WERI-Rb-1 (cell line): ENCODE measurements around the gene BRD7.

Source experiments
- DNase-seq: peaks from one replicate; pipeline ENCODE4 v3.0.0-alpha.2; 2020
- H3K27ac ChIP-seq: fragments of 250-450 bp; sonication (Bioruptor Pico); 2 replicates; pipeline ENCODE4 v1.5.1; 2020; ENCODE audit warnings: mild to moderate bottlenecking, moderate library complexity
- H3K27me3 ChIP-seq: fragments of 250-450 bp; sonication (Bioruptor Pico); 2 replicates; pipeline ENCODE4 v1.5.1; 2021; ENCODE audit warnings: mild to moderate bottlenecking, low read depth, moderate library complexity; ENCODE audit not compliant: insufficient read depth, severe bottlenecking
- H3K36me3 ChIP-seq: fragments of 250-450 bp; sonication (Bioruptor Pico); 2 replicates; pipeline ENCODE4 v1.5.1; 2020; ENCODE audit warnings: mild to moderate bottlenecking, moderate library complexity
- H3K4me3 ChIP-seq: 2 replicates; pipeline ENCODE4 v1.5.1; 2011; ENCODE audit warnings: low read depth, mild to moderate bottlenecking, control low read depth, low read length
- H3K9me3 ChIP-seq: fragments of 250-450 bp; sonication (Bioruptor Pico); 2 replicates; pipeline ENCODE4 v1.5.1; 2021; ENCODE audit warnings: mild to moderate bottlenecking, moderate library complexity; ENCODE audit not compliant: severe bottlenecking
- TF ChIP-seq, protein P1 (sequence below): IDR thresholded peaks from 2 replicates; pipeline ENCODE4 v1.5.1; 2011; ENCODE audit warnings: low read depth, mild to moderate bottlenecking, control low read depth, inconsistent platforms, low read length

Gene BRD7

DNA sequence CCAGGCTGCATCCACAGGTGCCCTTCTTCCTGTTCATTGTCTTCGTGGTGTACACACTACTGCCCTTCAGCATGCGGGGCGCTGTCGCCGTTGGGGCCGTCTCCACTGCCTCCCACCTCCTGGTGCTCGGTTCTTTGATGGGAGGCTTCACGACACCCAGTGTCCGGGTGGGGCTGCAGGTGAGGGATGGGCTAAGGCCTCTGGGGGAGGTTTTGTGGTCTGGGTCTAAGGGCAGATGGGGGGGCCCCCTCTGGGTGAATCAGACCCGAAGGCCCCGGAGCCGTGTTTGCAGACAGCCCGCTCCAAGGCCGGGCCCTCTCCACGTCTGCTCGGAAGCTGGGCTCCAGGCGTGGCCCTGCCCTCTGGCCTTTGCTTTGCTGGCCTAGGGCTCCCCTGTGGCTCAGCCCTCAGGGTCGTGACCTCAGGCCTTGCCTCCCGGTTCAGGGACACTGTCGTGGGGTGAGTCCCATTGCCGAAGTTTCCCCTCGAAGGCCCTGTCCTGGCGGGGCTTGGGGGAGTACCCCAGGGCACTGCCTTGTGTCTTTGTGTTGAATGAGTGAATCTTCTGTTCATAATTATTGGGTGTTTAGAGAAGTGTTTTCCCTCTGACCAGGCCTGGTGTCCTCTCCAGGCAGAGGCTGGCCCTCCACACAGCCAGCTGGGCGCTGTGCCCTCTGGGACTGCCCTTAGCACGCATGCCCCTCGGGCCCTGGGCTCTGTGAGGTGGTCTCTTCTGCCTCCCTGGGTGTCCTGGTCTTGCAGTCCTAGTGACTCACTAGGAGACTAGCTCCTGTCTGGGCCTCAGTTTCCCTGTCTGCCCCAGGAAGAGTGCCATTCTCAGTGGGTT is 76.8 kb downstream of the BRD7 start:
- Histone ChIP-seq H3K9me3 (no peaks in the 10 kb centered on the region), H3K4me3 (no peak overlapping the region), H3K27ac (no peak overlapping the region), H3K36me3 (peaks cover 4% of the 10 kb centered on the region), H3K27me3 (no peaks in the 10 kb centered on the region)
- TF ChIP-seq, protein P1, sequence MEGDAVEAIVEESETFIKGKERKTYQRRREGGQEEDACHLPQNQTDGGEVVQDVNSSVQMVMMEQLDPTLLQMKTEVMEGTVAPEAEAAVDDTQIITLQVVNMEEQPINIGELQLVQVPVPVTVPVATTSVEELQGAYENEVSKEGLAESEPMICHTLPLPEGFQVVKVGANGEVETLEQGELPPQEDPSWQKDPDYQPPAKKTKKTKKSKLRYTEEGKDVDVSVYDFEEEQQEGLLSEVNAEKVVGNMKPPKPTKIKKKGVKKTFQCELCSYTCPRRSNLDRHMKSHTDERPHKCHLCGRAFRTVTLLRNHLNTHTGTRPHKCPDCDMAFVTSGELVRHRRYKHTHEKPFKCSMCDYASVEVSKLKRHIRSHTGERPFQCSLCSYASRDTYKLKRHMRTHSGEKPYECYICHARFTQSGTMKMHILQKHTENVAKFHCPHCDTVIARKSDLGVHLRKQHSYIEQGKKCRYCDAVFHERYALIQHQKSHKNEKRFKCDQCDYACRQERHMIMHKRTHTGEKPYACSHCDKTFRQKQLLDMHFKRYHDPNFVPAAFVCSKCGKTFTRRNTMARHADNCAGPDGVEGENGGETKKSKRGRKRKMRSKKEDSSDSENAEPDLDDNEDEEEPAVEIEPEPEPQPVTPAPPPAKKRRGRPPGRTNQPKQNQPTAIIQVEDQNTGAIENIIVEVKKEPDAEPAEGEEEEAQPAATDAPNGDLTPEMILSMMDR: no peak
- no peak for DNase-seq

DNA sequence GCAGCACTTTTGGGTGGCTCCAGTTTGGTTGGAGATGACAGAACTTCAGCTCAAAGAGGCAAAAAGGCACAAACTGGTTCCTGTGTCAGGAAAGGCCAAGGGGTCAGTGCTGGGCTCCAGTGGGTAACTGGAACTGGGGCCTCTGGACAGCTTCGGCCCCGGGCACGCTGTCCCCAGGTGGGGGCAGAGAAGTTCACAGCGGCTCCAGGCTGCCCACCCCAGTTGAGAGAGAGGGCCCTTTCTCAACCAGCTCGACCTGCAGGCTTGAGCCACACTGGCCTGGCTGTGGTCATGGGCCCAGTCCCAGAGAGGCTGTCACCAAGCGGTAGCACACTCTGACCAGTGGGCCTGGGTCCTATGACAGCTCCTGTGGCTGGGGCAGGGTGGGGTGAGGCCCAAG is 77.9 kb downstream of the BRD7 start:
- Histone ChIP-seq H3K27me3 (no peaks in the 10 kb centered on the region), H3K9me3 (peaks cover 4% of the 10 kb centered on the region), H3K27ac (no peak overlapping the region), H3K36me3 (peaks cover 4% of the 10 kb centered on the region), H3K4me3 (no peak overlapping the region)
- no peak for DNase-seq
- TF ChIP-seq, protein P1: no peak

DNA sequence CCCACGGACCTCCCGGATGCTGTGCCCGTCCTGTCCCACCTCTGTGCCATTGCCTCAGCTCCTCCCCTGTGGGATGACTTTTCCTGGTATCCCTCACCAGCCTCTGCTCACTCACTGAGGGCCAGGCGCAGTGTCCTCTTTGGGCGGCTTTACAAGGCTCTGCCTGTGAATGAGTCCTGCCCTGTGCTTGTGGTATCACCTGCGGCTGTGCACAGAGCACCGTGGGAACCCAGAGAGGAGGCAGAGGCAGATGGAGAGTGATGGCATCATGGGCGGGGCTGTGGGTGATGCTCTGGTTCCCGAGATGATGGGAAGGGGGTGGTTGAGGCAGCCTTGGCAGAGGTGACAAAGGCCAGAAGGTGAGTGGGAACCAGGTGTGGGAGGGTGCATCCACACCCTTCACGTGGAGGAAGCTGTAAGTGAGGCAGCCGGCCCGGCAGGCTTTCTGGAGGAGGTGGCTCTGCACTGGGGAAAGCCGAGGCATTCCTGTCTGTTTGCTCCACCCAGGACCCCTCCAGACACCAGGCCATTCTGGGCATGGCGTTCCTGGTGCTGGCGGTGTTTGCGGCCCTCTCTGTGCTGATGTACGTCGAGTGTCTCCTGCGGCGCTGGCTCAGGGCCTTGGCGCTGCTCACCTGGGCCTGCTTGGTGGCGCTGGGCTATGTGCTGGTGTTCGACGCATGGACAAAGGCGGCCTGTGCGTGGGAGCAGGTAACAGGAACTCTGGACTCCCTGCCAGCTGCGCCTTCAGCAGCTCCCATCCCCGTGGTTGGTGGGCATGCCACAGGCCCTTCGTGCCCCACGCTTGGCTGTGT is 78.6 kb downstream of the BRD7 start:
- DNase-seq: no peak
- Histone ChIP-seq H3K4me3 (no peak overlapping the region), H3K9me3 (peaks cover 4% of the 10 kb centered on the region), H3K36me3 (no peaks in the 10 kb centered on the region; the same call in 1 of the 2 replicates), H3K27ac (no peak overlapping the region), H3K27me3 (no peaks in the 10 kb centered on the region)
- TF ChIP-seq, protein P1: no peak

DNA sequence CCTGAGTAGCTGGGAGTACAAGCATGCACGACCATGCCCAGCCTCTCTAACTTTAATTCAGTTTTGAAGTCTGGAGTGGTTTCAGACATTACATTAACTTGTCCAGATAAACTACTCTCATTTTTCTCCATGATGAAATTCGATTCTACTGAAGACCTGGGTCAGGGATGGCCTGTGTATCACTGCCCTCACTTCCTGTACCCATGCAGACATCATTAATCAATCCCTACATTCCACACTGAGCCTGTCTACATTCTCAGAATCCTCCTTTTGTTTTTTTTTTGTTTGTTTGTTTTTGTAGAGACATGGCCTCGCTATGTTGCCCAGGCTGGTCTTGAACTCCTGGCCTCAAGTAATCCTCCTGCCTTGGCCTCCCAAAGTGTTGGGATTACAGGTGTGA is 79.9 kb downstream of the BRD7 start:
- no peak overlapping the region for H3K4me3 ChIP-seq
- no peak for DNase-seq
- H3K27me3 ChIP-seq: no peaks in the 10 kb centered on the region
- H3K36me3 ChIP-seq: no peaks in the 10 kb centered on the region; the same call in 1 of the 2 replicates
- TF ChIP-seq, protein P1: no peak
- no peak overlapping the region for H3K27ac ChIP-seq
- H3K9me3 ChIP-seq: peaks cover 4% of the 10 kb centered on the region

DNA sequence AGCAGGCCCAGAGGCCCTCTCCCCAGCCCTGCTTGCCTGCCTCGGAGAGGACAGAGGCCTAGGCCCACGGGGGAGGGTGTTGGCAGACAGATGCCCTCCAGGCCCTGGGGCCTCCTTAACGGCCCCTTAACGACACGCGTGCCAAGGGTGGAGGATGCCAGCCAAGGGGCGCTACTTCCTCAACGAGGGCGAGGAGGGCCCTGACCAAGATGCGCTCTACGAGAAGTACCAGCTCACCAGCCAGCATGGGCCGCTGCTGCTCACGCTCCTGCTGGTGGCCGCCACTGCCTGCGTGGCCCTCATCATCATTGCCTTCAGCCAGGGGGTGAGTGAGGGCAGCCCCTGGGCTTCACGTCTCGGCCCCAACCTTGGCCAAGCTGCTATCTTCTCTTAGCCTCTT is 80.8 kb downstream of the BRD7 start:
- no peaks in the 10 kb centered on the region; the same call in 1 of the 2 replicates for H3K36me3 ChIP-seq
- peaks cover 4% of the 10 kb centered on the region for H3K9me3 ChIP-seq
- H3K27ac ChIP-seq: no peak overlapping the region
- H3K4me3 ChIP-seq: no peak overlapping the region
- no peak for DNase-seq
- H3K27me3 ChIP-seq: no peaks in the 10 kb centered on the region
- TF ChIP-seq, protein P1: no peak
